Measurements from ENCODE around the gene BACH2.

GRCh38 chr6:90298459-90299053 lies 1.9 kb upstream of the BACH2 start:
- TF ChIP-seq POLR2AphosphoS5 (IDR thresholded peaks at IDR 0.05) (no peak), POLR2A (IDR thresholded peaks at IDR 0.05) (no peak)
